ENCODE results near the gene KLHL41. TPM values are rescaled to one million over a fixed set of nuclear protein-coding genes. Genes with fewer than 3 reads are reported as not detected.
A peak's percentile ranks its signal among the peaks of the same experiment; 100 is the strongest.
"Not testable (repeated sequence)": the region's sequence is repeated elsewhere in the genome, so short reads cannot be mapped to it uniquely, and the experiment has no call there.

KLHL41 gene
- total RNA-seq, 1 experiment from 2014 or later: 0.15 TPM

DNA sequence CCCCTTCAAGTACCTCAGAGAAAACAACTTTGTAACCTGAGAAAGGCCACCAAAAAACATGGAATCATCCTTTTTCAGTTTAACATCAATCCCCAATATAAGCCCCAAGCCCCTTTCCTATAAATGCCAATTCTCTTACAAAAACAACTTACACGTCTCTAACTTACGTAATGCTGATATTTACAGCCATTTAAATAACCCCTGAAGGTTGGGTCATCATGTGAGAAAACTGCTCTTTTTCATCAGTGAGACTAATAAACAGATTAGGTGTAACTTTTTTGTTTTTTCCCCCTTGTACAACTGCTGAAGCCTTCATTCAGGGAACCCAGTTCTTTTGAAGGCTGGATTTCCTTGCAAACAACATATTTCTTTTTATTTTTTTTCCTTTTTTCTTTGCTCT lies 60.4 kb downstream of the KLHL41 start:
- ATAC-seq: no peak
- H3K36me3 ChIP-seq (ENCODE audit: control insufficient read depth in 1 of 2, insufficient read depth in 2 of 2, low read length in 2 of 2): peaks cover 0 to 4% of the 10 kb centered on the region in 2 experiments; a peak in 1 of 4 replicates
- BruUV-seq (replicated peaks): no TSS peak
- no peak for DNase-seq (ENCODE audit: low read depth, low spot score)
- ChIA-PET CTCF (no interaction called here), POLR2A (no interaction called here), RAD21 (ENCODE audit: low non-redundant PET in 1 of 2, low total read pairs in 2 of 2, uncharacterized antibody in 2 of 2, unreplicated experiment in 2 of 2) (no interaction called here)
- H3K27ac ChIP-seq (ENCODE audit: low read depth, low read length): no peak overlapping the region
- no peak overlapping the region for H3K4me3 ChIP-seq (replicated peaks in 1 of 2; ENCODE audit: low read depth in 1 of 2, low read length in 2 of 2)
- H2AFZ ChIP-seq (ENCODE audit: low read depth, low read length, poor library complexity, severe bottlenecking): no peak overlapping the region
- H3K9ac ChIP-seq (ENCODE audit: low read length): no peak overlapping the region
- H3K79me2 ChIP-seq (ENCODE audit: insufficient read depth, low read length): peaks cover 49% of the 10 kb centered on the region
- no peaks in the 10 kb centered on the region for H3K9me3 ChIP-seq (ENCODE audit: control insufficient read depth in 1 of 2, insufficient read depth in 1 of 2, low read depth in 1 of 2, low read length in 2 of 2)
- H4K20me1 ChIP-seq (ENCODE audit: insufficient read depth): no peaks in the 10 kb centered on the region
- intact Hi-C loops (cut with micrococcal nuclease): no loop called here
- H3K4me2 ChIP-seq (ENCODE audit: low read length): no peak overlapping the region
- TF ChIP-seq SP1 (IDR thresholded peaks at IDR 0.05; ENCODE audit: low read depth) (no peak), RAD21 (IDR thresholded peaks at IDR 0.05; ENCODE audit: low read depth) (no peak), ELF1 (IDR thresholded peaks at IDR 0.05; ENCODE audit: borderline replicate concordance, low read depth) (no peak), SIN3A (IDR thresholded peaks at IDR 0.05; ENCODE audit: low read depth) (no peak)
- TF ChIP-seq, protein P1, sequence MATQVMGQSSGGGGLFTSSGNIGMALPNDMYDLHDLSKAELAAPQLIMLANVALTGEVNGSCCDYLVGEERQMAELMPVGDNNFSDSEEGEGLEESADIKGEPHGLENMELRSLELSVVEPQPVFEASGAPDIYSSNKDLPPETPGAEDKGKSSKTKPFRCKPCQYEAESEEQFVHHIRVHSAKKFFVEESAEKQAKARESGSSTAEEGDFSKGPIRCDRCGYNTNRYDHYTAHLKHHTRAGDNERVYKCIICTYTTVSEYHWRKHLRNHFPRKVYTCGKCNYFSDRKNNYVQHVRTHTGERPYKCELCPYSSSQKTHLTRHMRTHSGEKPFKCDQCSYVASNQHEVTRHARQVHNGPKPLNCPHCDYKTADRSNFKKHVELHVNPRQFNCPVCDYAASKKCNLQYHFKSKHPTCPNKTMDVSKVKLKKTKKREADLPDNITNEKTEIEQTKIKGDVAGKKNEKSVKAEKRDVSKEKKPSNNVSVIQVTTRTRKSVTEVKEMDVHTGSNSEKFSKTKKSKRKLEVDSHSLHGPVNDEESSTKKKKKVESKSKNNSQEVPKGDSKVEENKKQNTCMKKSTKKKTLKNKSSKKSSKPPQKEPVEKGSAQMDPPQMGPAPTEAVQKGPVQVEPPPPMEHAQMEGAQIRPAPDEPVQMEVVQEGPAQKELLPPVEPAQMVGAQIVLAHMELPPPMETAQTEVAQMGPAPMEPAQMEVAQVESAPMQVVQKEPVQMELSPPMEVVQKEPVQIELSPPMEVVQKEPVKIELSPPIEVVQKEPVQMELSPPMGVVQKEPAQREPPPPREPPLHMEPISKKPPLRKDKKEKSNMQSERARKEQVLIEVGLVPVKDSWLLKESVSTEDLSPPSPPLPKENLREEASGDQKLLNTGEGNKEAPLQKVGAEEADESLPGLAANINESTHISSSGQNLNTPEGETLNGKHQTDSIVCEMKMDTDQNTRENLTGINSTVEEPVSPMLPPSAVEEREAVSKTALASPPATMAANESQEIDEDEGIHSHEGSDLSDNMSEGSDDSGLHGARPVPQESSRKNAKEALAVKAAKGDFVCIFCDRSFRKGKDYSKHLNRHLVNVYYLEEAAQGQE (IDR thresholded peaks at IDR 0.05; ENCODE audit: low read depth): no peak
- TF ChIP-seq, protein P2, sequence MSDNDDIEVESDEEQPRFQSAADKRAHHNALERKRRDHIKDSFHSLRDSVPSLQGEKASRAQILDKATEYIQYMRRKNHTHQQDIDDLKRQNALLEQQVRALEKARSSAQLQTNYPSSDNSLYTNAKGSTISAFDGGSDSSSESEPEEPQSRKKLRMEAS (IDR thresholded peaks at IDR 0.05): no peak
- TF ChIP-seq, protein P3, sequence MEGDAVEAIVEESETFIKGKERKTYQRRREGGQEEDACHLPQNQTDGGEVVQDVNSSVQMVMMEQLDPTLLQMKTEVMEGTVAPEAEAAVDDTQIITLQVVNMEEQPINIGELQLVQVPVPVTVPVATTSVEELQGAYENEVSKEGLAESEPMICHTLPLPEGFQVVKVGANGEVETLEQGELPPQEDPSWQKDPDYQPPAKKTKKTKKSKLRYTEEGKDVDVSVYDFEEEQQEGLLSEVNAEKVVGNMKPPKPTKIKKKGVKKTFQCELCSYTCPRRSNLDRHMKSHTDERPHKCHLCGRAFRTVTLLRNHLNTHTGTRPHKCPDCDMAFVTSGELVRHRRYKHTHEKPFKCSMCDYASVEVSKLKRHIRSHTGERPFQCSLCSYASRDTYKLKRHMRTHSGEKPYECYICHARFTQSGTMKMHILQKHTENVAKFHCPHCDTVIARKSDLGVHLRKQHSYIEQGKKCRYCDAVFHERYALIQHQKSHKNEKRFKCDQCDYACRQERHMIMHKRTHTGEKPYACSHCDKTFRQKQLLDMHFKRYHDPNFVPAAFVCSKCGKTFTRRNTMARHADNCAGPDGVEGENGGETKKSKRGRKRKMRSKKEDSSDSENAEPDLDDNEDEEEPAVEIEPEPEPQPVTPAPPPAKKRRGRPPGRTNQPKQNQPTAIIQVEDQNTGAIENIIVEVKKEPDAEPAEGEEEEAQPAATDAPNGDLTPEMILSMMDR (IDR thresholded peaks at IDR 0.05 in 2 of 3, conservative IDR thresholded peaks at IDR 0.05 in 1 of 3; ENCODE audit: borderline replicate concordance in 1 of 3, insufficient read depth in 1 of 3, low read depth in 2 of 3, low read length in 2 of 3): no peak
- H3K27me3 ChIP-seq (ENCODE audit: insufficient read depth, low read length): no peaks in the 10 kb centered on the region
- H3K9me2 ChIP-seq (ENCODE audit: insufficient read depth): no peaks in the 10 kb centered on the region
- H3K4me1 ChIP-seq (ENCODE audit: control insufficient read depth in 1 of 2, insufficient read depth in 2 of 2, low read length in 2 of 2): peaks cover 0 to 15% of the 10 kb centered on the region in 2 experiments; a peak in 3 of 4 replicates

DNA sequence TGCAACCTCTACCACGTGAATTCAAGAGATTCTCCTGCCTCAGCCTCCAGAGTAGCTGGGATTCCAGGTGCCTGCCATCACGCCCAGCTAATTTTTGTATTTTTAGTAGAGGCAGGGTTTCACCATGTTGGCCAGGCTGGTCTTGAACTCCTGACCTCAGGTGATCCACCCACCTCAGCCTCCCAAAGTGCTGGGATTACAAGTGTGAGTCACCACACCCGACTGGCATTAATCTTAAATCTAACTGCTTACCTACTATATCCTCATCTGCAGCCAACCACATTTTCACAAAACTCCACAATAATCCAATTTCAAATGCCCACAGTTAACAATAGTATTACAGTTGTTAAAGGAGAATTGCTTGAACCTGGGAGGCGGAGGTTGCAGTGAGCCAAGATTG lies 61.2 kb downstream of the KLHL41 start:
- intact Hi-C loops (cut with micrococcal nuclease); RAD21 ChIA-PET (ENCODE audit: low non-redundant PET in 1 of 2, low total read pairs in 2 of 2, uncharacterized antibody in 2 of 2, unreplicated experiment in 2 of 2); H3K9me2 ChIP-seq (ENCODE audit: insufficient read depth); ATAC-seq; BruUV-seq (replicated peaks); H2AFZ ChIP-seq (ENCODE audit: low read depth, low read length, poor library complexity, severe bottlenecking); H4K20me1 ChIP-seq (ENCODE audit: insufficient read depth); H3K4me3 ChIP-seq (replicated peaks in 1 of 2; ENCODE audit: low read depth in 1 of 2, low read length in 2 of 2); H3K27me3 ChIP-seq (ENCODE audit: insufficient read depth, low read length); POLR2A ChIA-PET; H3K27ac ChIP-seq (ENCODE audit: low read depth, low read length); H3K9me3 ChIP-seq (ENCODE audit: control insufficient read depth in 1 of 2, insufficient read depth in 1 of 2, low read depth in 1 of 2, low read length in 2 of 2); H3K36me3 ChIP-seq (ENCODE audit: control insufficient read depth in 1 of 2, insufficient read depth in 2 of 2, low read length in 2 of 2); CTCF ChIA-PET; H3K9ac ChIP-seq (ENCODE audit: low read length); DNase-seq (ENCODE audit: low read depth, low spot score): not testable (repeated sequence)
- peaks cover 49% of the 10 kb centered on the region for H3K79me2 ChIP-seq (ENCODE audit: insufficient read depth, low read length)
- H3K4me2 ChIP-seq (ENCODE audit: low read length): peak overlapping the region; percentile 47; the same call in 1 of the 2 replicates
- peaks cover 0 to 15% of the 10 kb centered on the region in 2 experiments; a peak in 3 of 4 replicates for H3K4me1 ChIP-seq (ENCODE audit: control insufficient read depth in 1 of 2, insufficient read depth in 2 of 2, low read length in 2 of 2)

All from HCT116 (cell line).